ENCODE results near the gene BAHCC1.

The BAHCC1 gene

DNA sequence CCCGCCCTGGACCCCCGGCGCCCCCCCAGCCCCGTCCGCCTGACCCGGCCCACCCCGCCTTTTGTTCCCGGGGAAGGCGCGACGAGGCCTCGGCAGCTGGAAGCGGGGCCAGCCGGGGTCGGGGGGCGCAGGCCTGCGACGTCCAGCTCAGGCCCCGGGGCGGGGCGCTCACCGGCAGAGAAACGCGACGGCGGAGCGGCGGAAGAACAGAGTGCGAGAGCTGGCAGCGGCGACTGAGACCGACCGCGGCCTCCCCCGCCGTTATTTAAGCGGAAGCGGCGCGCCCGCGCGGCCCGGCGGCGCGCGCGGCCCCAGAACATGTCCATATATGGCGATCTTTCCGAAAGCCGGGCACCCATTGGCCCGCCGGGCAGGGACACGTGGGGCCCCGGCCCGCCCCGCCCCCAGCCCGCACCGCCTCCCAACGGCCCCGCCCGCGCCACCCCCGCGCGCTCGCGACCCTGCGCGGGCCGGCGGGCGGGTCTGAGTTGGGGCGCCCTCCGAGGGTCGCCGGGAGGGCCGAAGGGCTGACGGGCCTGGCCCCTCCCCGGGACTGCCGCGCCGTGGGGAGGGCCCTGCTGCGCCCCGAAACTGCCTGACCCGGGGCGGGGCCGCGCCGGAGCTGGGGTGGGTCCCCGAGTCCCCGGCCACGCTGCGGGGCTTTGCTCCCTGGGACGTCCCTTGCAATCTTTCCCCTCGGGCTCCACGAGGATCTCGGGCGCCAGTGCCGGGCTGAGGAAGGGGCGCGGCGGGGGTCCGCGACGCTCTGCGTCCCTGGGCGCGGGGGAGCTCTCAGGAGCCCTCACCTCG, 117.5 kb downstream of the BAHCC1 start, which contains the start of gene ACTG1:
TSS of gene ACTG1 (minus strand) at position 238 of the 810 bp plus-strand sequence. CDS start 445 bp downstream, outside the sequence.
- peak; percentile 98 for DNase-seq (ENCODE audit: low spot score)
- in situ Hi-C loops (cut with MboI; ENCODE audit: low pct_unique_long_range_greater_than_20kb, low sequenced_read_pairs, unreplicated experiment) = no loop called here
- TF ChIP-seq, protein P1, sequence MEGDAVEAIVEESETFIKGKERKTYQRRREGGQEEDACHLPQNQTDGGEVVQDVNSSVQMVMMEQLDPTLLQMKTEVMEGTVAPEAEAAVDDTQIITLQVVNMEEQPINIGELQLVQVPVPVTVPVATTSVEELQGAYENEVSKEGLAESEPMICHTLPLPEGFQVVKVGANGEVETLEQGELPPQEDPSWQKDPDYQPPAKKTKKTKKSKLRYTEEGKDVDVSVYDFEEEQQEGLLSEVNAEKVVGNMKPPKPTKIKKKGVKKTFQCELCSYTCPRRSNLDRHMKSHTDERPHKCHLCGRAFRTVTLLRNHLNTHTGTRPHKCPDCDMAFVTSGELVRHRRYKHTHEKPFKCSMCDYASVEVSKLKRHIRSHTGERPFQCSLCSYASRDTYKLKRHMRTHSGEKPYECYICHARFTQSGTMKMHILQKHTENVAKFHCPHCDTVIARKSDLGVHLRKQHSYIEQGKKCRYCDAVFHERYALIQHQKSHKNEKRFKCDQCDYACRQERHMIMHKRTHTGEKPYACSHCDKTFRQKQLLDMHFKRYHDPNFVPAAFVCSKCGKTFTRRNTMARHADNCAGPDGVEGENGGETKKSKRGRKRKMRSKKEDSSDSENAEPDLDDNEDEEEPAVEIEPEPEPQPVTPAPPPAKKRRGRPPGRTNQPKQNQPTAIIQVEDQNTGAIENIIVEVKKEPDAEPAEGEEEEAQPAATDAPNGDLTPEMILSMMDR (IDR thresholded peaks at IDR 0.05; ENCODE audit: extremely low read depth, insufficient read depth, missing control alignments) = no peak

DNA sequence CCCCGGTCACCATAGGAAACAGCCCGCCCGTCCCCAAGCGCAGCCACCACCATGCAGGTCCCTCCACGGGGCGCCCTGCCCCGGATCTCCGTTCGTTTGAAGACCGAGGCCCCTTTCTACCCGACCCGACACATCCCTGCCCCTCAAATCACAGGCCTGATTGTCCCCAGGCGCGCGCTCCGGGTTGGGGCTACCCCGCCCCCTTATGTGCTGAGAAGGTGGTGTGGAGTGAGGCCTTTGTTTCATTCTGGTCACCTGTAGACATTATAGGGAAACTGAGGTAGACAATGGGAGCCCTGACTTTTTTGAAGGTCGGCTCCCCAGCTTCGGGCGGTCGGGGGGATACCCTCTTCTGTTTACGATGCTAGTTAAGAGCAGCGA, 118.1 kb downstream of the BAHCC1 start:
- TF ChIP-seq, protein P1 (IDR thresholded peaks at IDR 0.05; ENCODE audit: extremely low read depth, insufficient read depth, missing control alignments) = no peak
- in situ Hi-C loops (cut with MboI; ENCODE audit: low pct_unique_long_range_greater_than_20kb, low sequenced_read_pairs, unreplicated experiment) = no loop called here
- DNase-seq (ENCODE audit: low spot score) = peak; percentile 72

DNA sequence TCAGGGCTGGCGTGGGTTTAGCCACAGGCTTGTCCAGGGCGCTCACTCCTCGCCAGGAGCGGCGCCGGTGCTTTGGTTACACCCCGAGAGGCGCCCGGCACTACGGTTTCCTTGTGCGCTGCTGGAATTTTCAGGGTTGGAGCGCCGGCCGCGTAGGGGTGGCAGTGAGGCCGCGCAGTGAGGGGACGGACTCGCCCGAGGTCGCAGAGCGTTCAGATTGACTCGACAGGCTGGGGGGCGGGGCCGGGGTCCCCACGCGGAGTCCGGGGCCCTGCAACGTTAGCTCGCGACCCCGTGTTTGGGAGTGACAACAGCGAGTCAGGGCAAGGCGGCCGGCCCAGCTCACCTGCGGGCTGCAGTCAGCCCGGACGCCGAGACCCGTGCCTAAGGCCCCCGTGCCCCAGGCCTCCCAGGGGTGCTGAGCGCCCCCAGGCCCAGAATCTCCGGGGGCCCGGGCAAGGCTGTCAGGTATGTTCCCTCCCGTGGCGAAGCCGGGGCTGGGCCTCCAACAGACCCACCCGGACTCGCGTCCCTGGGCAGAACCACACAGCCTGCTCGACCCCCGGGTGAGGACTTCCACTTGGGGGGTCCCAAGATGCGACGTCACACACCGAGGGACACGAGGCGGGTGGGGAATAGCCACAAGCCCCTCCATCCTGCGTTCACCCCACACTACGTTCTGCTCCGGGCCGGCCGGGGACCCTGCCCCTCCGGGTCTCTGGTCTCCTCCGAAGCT, 118.7 kb downstream of the BAHCC1 start:
- DNase-seq (ENCODE audit: low spot score) = no peak
- in situ Hi-C loops (cut with MboI; ENCODE audit: low pct_unique_long_range_greater_than_20kb, low sequenced_read_pairs, unreplicated experiment) = no loop called here
- TF ChIP-seq, protein P1 (IDR thresholded peaks at IDR 0.05; ENCODE audit: extremely low read depth, insufficient read depth, missing control alignments) = no peak

DNA sequence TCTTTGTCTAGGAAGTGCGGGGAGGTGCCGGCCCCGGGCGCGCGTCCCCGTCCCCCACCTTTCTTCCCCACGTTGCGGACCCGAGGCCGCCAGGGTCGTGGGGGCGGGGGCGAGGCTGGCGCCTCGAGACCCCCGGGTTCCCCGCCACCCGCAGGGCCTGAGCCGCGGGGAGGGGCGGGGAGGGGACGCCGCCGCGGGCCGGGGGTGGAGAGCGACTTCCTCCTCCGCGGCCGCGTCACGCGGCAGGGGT, 119.2 kb downstream of the BAHCC1 start:
- in situ Hi-C loops (cut with MboI; ENCODE audit: low pct_unique_long_range_greater_than_20kb, low sequenced_read_pairs, unreplicated experiment) = no loop called here
- DNase-seq (ENCODE audit: low spot score) = no peak
- TF ChIP-seq, protein P1 (IDR thresholded peaks at IDR 0.05; ENCODE audit: extremely low read depth, insufficient read depth, missing control alignments) = no peak

DNA sequence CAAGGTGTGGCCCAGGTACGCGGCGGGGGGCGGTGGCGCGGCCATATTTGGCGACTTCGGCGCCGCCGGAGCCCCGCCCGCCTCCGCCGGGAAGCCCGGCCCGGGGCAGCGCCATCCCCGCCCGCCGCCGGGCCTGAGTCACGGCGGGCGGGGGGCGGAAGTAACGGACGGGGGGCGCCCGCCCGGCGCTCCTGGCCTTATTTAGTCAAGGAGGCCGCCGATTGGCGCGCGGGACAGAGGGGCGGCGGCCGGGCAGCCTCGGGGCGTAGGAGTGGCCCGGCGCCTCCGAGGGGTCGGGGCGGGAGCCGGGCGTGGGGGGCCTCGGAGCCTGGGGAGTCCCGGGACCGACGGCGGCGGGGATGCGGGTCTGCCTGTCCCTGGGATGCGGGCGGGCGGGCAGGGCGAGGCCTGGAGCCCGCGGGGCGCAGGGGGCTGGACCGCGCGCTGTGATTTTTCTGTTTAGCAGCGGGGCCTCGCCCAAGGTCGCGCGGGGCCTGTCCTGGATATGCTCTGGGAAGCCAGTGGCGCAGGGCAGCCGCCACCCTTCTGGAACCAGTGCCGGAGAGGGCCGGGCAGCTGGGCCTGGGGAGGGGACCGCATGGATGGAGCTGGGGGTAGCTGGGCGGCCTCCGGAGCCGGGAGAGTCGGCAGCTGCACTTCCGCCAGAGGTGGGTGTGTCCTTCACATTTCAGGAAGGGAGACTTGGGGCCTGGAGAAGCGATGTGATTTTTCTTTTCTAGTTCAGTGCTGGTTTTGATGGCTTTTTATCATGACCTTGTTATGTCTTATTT, 119.7 kb downstream of the BAHCC1 start:
- DNase-seq (ENCODE audit: low spot score) = peak; percentile 89
- TF ChIP-seq, protein P1 (IDR thresholded peaks at IDR 0.05; ENCODE audit: extremely low read depth, insufficient read depth, missing control alignments) = no peak
- in situ Hi-C loops (cut with MboI; ENCODE audit: low pct_unique_long_range_greater_than_20kb, low sequenced_read_pairs, unreplicated experiment) = no loop called here

DNA sequence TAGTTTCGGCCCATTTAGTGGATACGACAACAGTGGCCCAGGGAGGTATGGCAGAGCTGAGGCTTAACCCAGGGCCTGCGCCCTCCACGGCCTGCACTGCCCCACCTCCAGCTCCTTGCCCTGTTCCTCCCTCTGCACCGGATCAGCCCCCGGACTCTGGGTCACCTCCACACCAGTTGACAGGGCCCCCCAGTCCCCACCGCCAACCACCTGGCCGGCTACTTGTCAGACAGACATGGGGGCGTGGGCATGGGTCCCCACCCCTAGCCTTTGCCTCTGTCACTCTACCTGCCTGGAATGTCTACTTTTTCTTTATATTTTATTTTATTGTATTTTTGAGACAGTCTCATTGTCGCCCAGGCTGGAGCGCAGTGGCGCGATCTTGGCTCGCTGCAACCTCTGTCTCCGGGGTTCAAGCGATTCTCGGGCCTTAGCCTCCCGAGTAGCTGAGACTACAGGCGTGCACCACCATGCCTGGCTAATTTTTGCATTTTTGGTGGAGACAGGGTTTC, 120.3 kb downstream of the BAHCC1 start:
- DNase-seq (ENCODE audit: low spot score) = no peak
- TF ChIP-seq, protein P1 (IDR thresholded peaks at IDR 0.05; ENCODE audit: extremely low read depth, insufficient read depth, missing control alignments) = no peak
- in situ Hi-C loops (cut with MboI; ENCODE audit: low pct_unique_long_range_greater_than_20kb, low sequenced_read_pairs, unreplicated experiment) = no loop called here

All from GM13977 (cell line).